Liver (tissue), 9 donors: Measurements from ENCODE around the gene HID1. TPM values are rescaled to one million over a fixed set of nuclear protein-coding genes. Genes with fewer than 3 reads are reported as not detected.

Experiments
- DNase-seq: peaks from one replicate; pipeline ENCODE4 v3.0.0-alpha.2; 2017; ENCODE audit warnings: low spot score
- H3K27ac ChIP-seq, 2 donors: one replicate each; pipeline ENCODE4 v1.7.0; 2013; ENCODE audit warnings: inconsistent platforms in 2 of 2, low read length in 2 of 2, control low read depth in 1 of 2, low read depth in 1 of 2, mild to moderate bottlenecking in 1 of 2
- H3K27me3 ChIP-seq, 4 donors: one replicate each; pipeline versions ENCODE4 v1.6.1 to v1.7.0; 2013; ENCODE audit warnings: low read length in 3 of 4, inconsistent platforms in 1 of 4, mild to moderate bottlenecking in 1 of 4, moderate library complexity in 1 of 4; ENCODE audit not compliant: control insufficient read depth in 4 of 4, insufficient read depth in 4 of 4
- H3K36me3 ChIP-seq, 4 donors: one replicate each; pipeline versions ENCODE4 v1.6.1 to v1.7.0; 2013; ENCODE audit warnings: low read length in 3 of 4, mild to moderate bottlenecking in 3 of 4, low read depth in 1 of 4, moderate library complexity in 1 of 4; ENCODE audit not compliant: control insufficient read depth in 4 of 4, insufficient read depth in 3 of 4
- H3K4me1 ChIP-seq, 4 donors: one replicate each; pipeline versions ENCODE4 v1.6.1 to v1.7.0; 2013; ENCODE audit warnings: low read length in 3 of 4, mild to moderate bottlenecking in 3 of 4, moderate library complexity in 1 of 4; ENCODE audit not compliant: control insufficient read depth in 4 of 4, insufficient read depth in 4 of 4
- H3K4me3 ChIP-seq, 3 donors: one replicate each; pipeline versions ENCODE4 v1.6.1 to v1.7.0; 2013; ENCODE audit warnings: low read length in 3 of 3, control low read depth in 1 of 3, low read depth in 1 of 3, mild to moderate bottlenecking in 1 of 3
- H3K9ac ChIP-seq, 2 donors: one replicate each; pipeline ENCODE4 v1.7.0; 2013; ENCODE audit warnings: low read length in 2 of 2, mild to moderate bottlenecking in 2 of 2, moderate library complexity in 2 of 2, control low read depth in 1 of 2, low read depth in 1 of 2
- H3K9me3 ChIP-seq, 4 donors: one replicate each; pipeline versions ENCODE4 v1.6.1 to v1.7.0; 2013; ENCODE audit warnings: low read length in 3 of 4; ENCODE audit not compliant: control insufficient read depth in 4 of 4
- CTCF ChIP-seq: fragments of 150-350 bp; IDR thresholded peaks from 2 replicates; pipeline ENCODE4 v1.5.1; 2017; ENCODE audit warnings: improper control_type of control experiment, low read depth, low read length; ENCODE audit not compliant: missing input control
- EGR1 ChIP-seq, 2 donors: IDR thresholded peaks; 2 replicates each; pipeline ENCODE4 v1.6.1; 2016 to 2018; ENCODE audit warnings: antibody characterized with exemption in 2 of 2, low read depth in 2 of 2
- FOXA2 ChIP-seq: IDR thresholded peaks from 2 replicates; pipeline ENCODE4 v1.6.1; 2016; ENCODE audit warnings: antibody characterized with exemption
- HNF4A ChIP-seq, 2 donors: conservative IDR thresholded peaks; 2 replicates each; pipeline ENCODE4 v1.6.1; 2016; ENCODE audit warnings: antibody characterized with exemption in 2 of 2, mild to moderate bottlenecking in 2 of 2
- HNF4G ChIP-seq: IDR thresholded peaks from 2 replicates; pipeline ENCODE4 v1.6.1; 2016; ENCODE audit warnings: antibody characterized with exemption
- JUND ChIP-seq, 2 donors: IDR thresholded peaks; 2 replicates each; pipeline ENCODE4 v1.6.1; 2016; ENCODE audit warnings: antibody characterized with exemption in 2 of 2
- MAX ChIP-seq: IDR thresholded peaks from 2 replicates; pipeline ENCODE4 v1.6.1; 2016; ENCODE audit warnings: antibody characterized with exemption
- NR2F2 ChIP-seq: IDR thresholded peaks from 2 replicates; pipeline ENCODE4 v1.6.1; 2016; ENCODE audit warnings: antibody characterized with exemption
- RAD21 ChIP-seq, 2 donors: IDR thresholded peaks; 2 replicates each; pipeline ENCODE4 v1.6.1; 2016; ENCODE audit warnings: antibody characterized with exemption in 2 of 2, mild to moderate bottlenecking in 2 of 2
- RXRA ChIP-seq, 2 donors: IDR thresholded peaks; 2 replicates each; pipeline ENCODE4 v1.6.1; 2017 to 2018; ENCODE audit warnings: antibody characterized with exemption in 2 of 2, mild to moderate bottlenecking in 1 of 2
- SP1 ChIP-seq: IDR thresholded peaks from 2 replicates; pipeline ENCODE4 v1.6.1; 2018; ENCODE audit warnings: antibody characterized with exemption, mild to moderate bottlenecking
- TAF1 ChIP-seq: conservative IDR thresholded peaks from 2 replicates; pipeline ENCODE4 v1.6.1; 2016; ENCODE audit warnings: antibody characterized with exemption, mild to moderate bottlenecking
- YY1 ChIP-seq: IDR thresholded peaks from 2 replicates; pipeline ENCODE4 v1.6.1; 2016; ENCODE audit warnings: antibody characterized with exemption, mild to moderate bottlenecking
- WGBS: extraction: QIAGEN DNeasy Blood & Tissue Kit; methylation state at CpG from one replicate; pipeline ENCODE4 v1.1.7; 2013; 5-methylcytosine and 5-hydroxymethylcytosine counted together
- polyA plus RNA-seq, 2 donors: library from polyadenylated mRNA; stranded (reverse) in 1 of 2; unstranded in 1 of 2; fragments of 200-250 nt in 1 of 2; fragments of >200 nt in 1 of 2; fragmentation: Nextera tagmentation in 1 of 2; extraction: Ambion mirVana in 1 of 2; gene quantifications; one replicate each; pipeline versions ENCODE4 v1.2.1 to v1.2.3, GENCODE V29; 2013 to 2015
- total RNA-seq, 2 donors: library from RNA; depleted of rRNA; stranded (reverse); fragments of >200 nt; gene quantifications; one replicate each; pipeline ENCODE4 v1.2.3, GENCODE V29; 2014
- TF ChIP-seq, protein P1 (sequence below): IDR thresholded peaks from 2 replicates; pipeline ENCODE4 v1.6.1; 2016; ENCODE audit warnings: antibody characterized with exemption
- TF ChIP-seq, protein P2 (sequence below): IDR thresholded peaks from 2 replicates; pipeline ENCODE4 v1.6.1; 2016; ENCODE audit warnings: antibody characterized with exemption
- donor health status: healthy.
- donor health status: healthy.
- donor health status: healthy.
- donor health status: healthy.
- donor health status: healthy.

Gene HID1
- total and polyA plus RNA-seq, 4 donors: 2.7 to 6.2 (median 3.7) TPM

- 71% methylated on average over 19 of the region's 19 CpGs for WGBS
- Histone ChIP-seq H3K27me3 (peaks cover 2 to 10% (median 5%) of the 10 kb centered on the region in 4 donors), H3K4me3 (no peak overlapping the region)
Observed at GRCh38 chr17:74921026-74921681, 51.4 kb downstream of the HID1 start.

DNA sequence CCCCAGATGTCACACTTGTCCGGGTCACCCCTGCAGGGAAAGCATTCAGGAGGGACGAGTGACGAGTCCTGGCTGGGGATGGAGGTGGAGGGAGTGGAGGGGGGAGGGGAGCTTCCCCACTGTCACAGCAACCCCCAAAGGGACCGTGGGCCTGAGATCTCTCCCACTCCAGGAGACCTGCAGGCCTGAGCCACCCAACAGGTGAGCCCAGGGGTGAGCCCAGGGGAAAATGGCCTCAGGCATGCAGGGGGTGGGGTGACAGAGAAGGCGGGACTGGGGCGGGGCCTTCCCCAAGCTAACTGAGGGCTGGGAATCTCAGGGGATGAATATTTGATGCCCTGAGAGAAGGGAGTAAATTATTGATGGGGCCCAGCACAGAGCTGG lies 51.9 kb downstream of the HID1 start:
- H3K4me1 ChIP-seq: peaks cover 2 to 8% (median 6%) of the 10 kb centered on the region in 4 donors
- H3K4me3 ChIP-seq: no peak overlapping the region
- no peaks in the 10 kb centered on the region for H3K36me3 ChIP-seq
- peaks cover 2 to 7% (median 4%) of the 10 kb centered on the region in 4 donors for H3K27me3 ChIP-seq
- no peak overlapping the region for H3K9ac ChIP-seq
- 59% methylated on average over 6 of the region's 6 CpGs for WGBS
- no peak for TF ChIP-seq CTCF
- no peak overlapping the region for H3K27ac ChIP-seq
- no peak for DNase-seq
- no peaks in the 10 kb centered on the region for H3K9me3 ChIP-seq

More at GRCh38 chr17:74921026-74921681, 51.4 kb downstream of the HID1 start:
- no peak for TF ChIP-seq NR2F2
- TF ChIP-seq, protein P1, sequence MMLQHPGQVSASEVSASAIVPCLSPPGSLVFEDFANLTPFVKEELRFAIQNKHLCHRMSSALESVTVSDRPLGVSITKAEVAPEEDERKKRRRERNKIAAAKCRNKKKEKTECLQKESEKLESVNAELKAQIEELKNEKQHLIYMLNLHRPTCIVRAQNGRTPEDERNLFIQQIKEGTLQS: no peak
- TF ChIP-seq HNF4G: no peak
- no peak for TF ChIP-seq MAX
- TF ChIP-seq TAF1: no peak
- no peak for TF ChIP-seq RXRA (IDR thresholded peaks at IDR 0.05)
- TF ChIP-seq FOXA2: no peak
- no peak for TF ChIP-seq YY1
- no peak for TF ChIP-seq SP1
- no peak for TF ChIP-seq EGR1 (IDR thresholded peaks at IDR 0.05; ENCODE audit: low read depth in 2 of 2)
- no peak for TF ChIP-seq JUND (IDR thresholded peaks at IDR 0.05)
- TF ChIP-seq RAD21 (IDR thresholded peaks at IDR 0.05): no peak
- TF ChIP-seq HNF4A (conservative IDR thresholded peaks at IDR 0.05): no peak
- TF ChIP-seq CTCF: no peak
- TF ChIP-seq, protein P2, sequence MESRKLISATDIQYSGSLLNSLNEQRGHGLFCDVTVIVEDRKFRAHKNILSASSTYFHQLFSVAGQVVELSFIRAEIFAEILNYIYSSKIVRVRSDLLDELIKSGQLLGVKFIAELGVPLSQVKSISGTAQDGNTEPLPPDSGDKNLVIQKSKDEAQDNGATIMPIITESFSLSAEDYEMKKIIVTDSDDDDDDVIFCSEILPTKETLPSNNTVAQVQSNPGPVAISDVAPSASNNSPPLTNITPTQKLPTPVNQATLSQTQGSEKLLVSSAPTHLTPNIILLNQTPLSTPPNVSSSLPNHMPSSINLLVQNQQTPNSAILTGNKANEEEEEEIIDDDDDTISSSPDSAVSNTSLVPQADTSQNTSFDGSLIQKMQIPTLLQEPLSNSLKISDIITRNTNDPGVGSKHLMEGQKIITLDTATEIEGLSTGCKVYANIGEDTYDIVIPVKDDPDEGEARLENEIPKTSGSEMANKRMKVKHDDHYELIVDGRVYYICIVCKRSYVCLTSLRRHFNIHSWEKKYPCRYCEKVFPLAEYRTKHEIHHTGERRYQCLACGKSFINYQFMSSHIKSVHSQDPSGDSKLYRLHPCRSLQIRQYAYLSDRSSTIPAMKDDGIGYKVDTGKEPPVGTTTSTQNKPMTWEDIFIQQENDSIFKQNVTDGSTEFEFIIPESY: no peak
- no peak overlapping the region for H3K27ac ChIP-seq
- DNase-seq: no peak
- H3K4me1 ChIP-seq: peaks cover 2 to 8% (median 6%) of the 10 kb centered on the region in 4 donors
- no peaks in the 10 kb centered on the region for H3K9me3 ChIP-seq
- no peaks in the 10 kb centered on the region for H3K36me3 ChIP-seq
- H3K9ac ChIP-seq: no peak overlapping the region
